ENCODE results near the gene CD28.
"Not testable (repeated sequence)": the region's sequence is repeated elsewhere in the genome, so short reads cannot be mapped to it uniquely, and the experiment has no call there.

The CD28 gene

GRCh38 chr2:203687165-203687564 is 19.3 kb upstream of the CD28 start:
- no peak for DNase-seq (ENCODE audit: low read depth)

GRCh38 chr2:203688798-203689197 is 17.6 kb upstream of the CD28 start:
- DNase-seq (ENCODE audit: low read depth) = peak; percentile 55

- DNase-seq (ENCODE audit: low read depth) = no peak
Observed at GRCh38 chr2:203689426-203690116, 16.9 kb upstream of the CD28 start.

GRCh38 chr2:203690117-203690431 is 16.4 kb upstream of the CD28 start:
- DNase-seq (ENCODE audit: low read depth) = no peak

GRCh38 chr2:203690441-203691047 is 15.9 kb upstream of the CD28 start:
- DNase-seq (ENCODE audit: low read depth) = no peak

GRCh38 chr2:203691149-203691548 is 15.3 kb upstream of the CD28 start:
- no peak for DNase-seq (ENCODE audit: low read depth)

GRCh38 chr2:203692031-203692710 is 14.3 kb upstream of the CD28 start:
- no peak for DNase-seq (ENCODE audit: low read depth)

GRCh38 chr2:203693242-203693879 is 13.1 kb upstream of the CD28 start:
- no peak for DNase-seq (ENCODE audit: low read depth)

GRCh38 chr2:203694191-203694590 is 12.2 kb upstream of the CD28 start:
- DNase-seq (ENCODE audit: low read depth) = no peak

GRCh38 chr2:203697190-203697589 is 9.2 kb upstream of the CD28 start:
- DNase-seq (ENCODE audit: low read depth) = no peak

- not testable (repeated sequence) for DNase-seq (ENCODE audit: low read depth)
Observed at GRCh38 chr2:203697763-203698162, 8.7 kb upstream of the CD28 start.

GRCh38 chr2:203698410-203698809 is 8.0 kb upstream of the CD28 start:
- not testable (repeated sequence) for DNase-seq (ENCODE audit: low read depth)

GRCh38 chr2:203704430-203704829 is 2.0 kb upstream of the CD28 start:
- DNase-seq (ENCODE audit: low read depth) = no peak

- DNase-seq (ENCODE audit: low read depth) = no peak
Observed at GRCh38 chr2:203705178-203705577, 1.3 kb upstream of the CD28 start.

GRCh38 chr2:203707530-203707929 is 1.1 kb downstream of the CD28 start:
- DNase-seq (ENCODE audit: low read depth) = no peak

- DNase-seq (ENCODE audit: low read depth) = no peak
Observed at GRCh38 chr2:203708846-203709396, 2.5 kb downstream of the CD28 start.

GRCh38 chr2:203709416-203710040 is 3.1 kb downstream of the CD28 start:
- DNase-seq (ENCODE audit: low read depth) = no peak

GRCh38 chr2:203710226-203710625 is 3.8 kb downstream of the CD28 start:
- DNase-seq (ENCODE audit: low read depth) = no peak

GRCh38 chr2:203710952-203711351 is 4.5 kb downstream of the CD28 start:
- no peak for DNase-seq (ENCODE audit: low read depth)

- no peak for DNase-seq (ENCODE audit: low read depth)
Observed at GRCh38 chr2:203711399-203711798, 5.0 kb downstream of the CD28 start.

- no peak for DNase-seq (ENCODE audit: low read depth)
Observed at GRCh38 chr2:203713381-203713780, 6.9 kb downstream of the CD28 start.

- DNase-seq (ENCODE audit: low read depth) = no peak
Observed at GRCh38 chr2:203714112-203714511, 7.7 kb downstream of the CD28 start.

Measured in GM04503 (cell line).